ENCODE results near the gene MPIG6B. TPM values are rescaled to one million over a fixed set of nuclear protein-coding genes. Genes with fewer than 3 reads are reported as not detected.

The MPIG6B gene
- total RNA-seq, 2 experiments from 2014 or later = 0.15 to 0.19 TPM

DNA sequence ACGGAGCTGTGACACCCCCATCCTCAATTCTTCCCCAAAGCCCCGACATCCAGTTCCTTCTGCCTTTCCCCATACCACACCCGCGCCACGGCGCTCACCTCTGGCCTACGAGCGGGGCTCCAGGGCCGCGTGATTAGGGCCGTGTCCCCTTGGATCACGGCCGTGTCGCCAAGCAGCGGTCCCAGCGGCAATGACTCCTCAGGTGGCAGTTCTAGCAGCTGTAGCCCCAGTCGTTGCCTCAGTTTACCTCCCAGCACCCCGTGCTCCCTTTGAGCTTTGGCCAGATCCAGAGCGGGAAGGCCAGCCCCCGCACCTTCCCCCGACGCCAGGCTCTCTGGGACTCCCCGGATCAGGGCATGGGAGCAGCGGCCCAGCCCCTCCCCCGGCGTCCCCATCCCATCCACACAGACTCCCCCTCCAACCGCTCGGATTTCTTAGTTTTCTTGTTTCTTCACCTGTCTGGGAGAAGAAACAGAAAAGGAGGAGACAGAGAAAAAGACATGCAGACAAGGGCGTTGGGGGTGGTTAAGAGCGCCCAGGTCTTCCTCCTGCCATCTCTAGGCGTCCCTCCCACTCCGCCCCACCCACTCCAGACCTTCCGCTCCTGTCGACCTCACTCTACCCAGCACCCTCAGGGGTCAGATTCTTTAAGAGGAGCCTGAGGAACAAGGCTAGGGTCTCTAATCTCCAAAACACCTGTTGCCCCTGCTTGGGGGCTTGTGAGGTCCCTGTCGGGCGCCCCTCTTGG lies 5.8 kb downstream of the MPIG6B start, which contains the start of gene DDAH2:
Gene DDAH2, minus strand, starts transcription at position 533 of the 748 bp plus-strand sequence. Its CDS starts 138 bp downstream, at position 395.
- ChIA-PET POLR2A (interaction anchor here (1.0 kb wide), 1 partner anchor 11 kb away, joined by 3 read pairs; no protein-coding TSS in a partner anchor), CTCF (interaction anchor here (0.6 to 4.2 kb wide), 18 partner anchors 9 to 134 kb away, joined by 3 to 16 read pairs (median 4); partner anchors contain the start of genes LY6G5C, MSH5, NEU1 and VARS1)
- Mint-ChIP-seq H3K27ac (peak within 1 kb of the TSS; percentile 76), H3K36me3 (ENCODE audit: low read depth) (peaks cover 47% of the 10 kb centered on the region), H3K4me3 (peak within 1 kb of the TSS; percentile 85), H3K27me3 (no peaks in the 10 kb centered on the region), H3K4me1 (peaks cover 78% of the 10 kb centered on the region), H3K9me3 (no peaks in the 10 kb centered on the region)
- no peak for DNase-seq

DNA sequence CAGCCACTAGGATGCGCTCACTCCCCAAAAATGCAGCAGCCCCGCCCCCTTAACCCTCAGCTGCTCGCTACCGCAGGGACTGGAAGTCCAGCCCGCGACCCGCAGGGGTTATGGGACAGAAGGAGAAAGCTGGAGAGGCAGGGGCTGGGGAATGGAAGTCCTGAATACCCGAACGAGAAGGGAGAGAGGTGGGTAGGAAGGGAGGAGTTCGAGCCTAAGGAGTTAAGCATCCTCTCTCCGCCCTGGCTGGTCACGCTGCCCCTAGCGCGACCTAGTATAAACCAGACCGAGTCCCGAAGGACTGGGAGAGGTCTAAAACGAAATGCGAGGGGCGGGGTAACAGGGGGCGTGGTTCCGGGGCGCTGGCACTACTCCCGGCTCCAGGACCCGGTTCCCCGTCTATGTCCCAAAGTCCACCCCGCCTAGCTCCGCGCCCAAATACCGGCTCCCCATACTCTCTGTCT lies 6.4 kb downstream of the MPIG6B start:
- peak overlapping the region; percentile 76 for H3K27ac Mint-ChIP-seq
- peak; percentile 80 for DNase-seq

DNA sequence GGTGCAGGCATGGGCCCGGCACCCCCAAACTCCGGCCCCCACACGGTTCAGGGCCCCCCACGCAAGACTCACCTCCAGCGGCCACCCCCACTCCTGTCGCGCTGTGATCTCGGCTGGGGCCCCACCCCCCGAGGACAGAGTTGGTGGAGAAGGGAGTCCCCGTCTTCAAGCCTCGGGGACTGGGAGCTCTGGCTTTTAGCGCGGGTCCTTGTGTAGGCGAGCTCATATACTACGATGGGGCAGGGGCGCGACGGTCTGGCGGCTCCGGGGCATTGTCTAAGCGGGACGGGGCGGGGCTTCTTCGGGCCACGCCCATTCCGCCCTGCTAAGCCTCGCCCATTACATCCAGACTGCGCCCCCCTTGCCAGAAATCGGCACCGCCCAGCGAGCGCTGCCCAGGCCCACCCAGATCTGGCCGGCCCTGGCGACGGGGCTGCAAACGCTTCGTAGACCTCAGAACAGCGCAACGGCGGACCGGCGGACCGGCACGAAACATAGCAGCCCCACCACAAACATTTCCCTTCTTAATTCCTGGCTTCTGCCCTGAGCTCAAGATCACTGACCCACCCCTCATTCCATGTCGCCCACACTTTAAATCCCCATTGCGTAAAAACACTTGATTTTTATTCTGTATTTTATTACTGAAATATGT lies 6.9 kb downstream of the MPIG6B start:
- CTCF ChIA-PET = interaction anchor here (0.5 to 4.2 kb wide), 21 partner anchors 9 to 132 kb away, joined by 3 to 16 read pairs (median 4); partner anchors contain the start of genes HSPA1A, HSPA1L, LY6G5C and MSH5
- Mint-ChIP-seq H3K27me3 (no peaks in the 10 kb centered on the region), H3K36me3 (ENCODE audit: low read depth) (peaks cover 59% of the 10 kb centered on the region), H3K4me1 (peaks cover 79% of the 10 kb centered on the region), H3K4me3 (peak overlapping the region; percentile 85), H3K27ac (peak overlapping the region; percentile 80), H3K9me3 (no peaks in the 10 kb centered on the region)
- POLR2A ChIA-PET = interaction anchor here (1.0 kb wide), 1 partner anchor 10 kb away, joined by 3 read pairs; no protein-coding TSS in a partner anchor
- DNase-seq = peak; percentile 57

More for the DNA sequence above, 6.4 kb downstream of the MPIG6B start:
- peak overlapping the region; percentile 85 for H3K4me3 Mint-ChIP-seq
- ChIA-PET POLR2A (interaction anchor here (1.0 kb wide), 1 partner anchor 11 kb away, joined by 3 read pairs; no protein-coding TSS in a partner anchor), CTCF (interaction anchor here (0.5 to 4.2 kb wide), 20 partner anchors 9 to 133 kb away, joined by 3 to 16 read pairs (median 4); partner anchors contain the start of genes LY6G5C, MSH5, NEU1 and VARS1)
- no peaks in the 10 kb centered on the region for H3K9me3 Mint-ChIP-seq
- H3K27me3 Mint-ChIP-seq = no peaks in the 10 kb centered on the region
- peaks cover 54% of the 10 kb centered on the region for H3K36me3 Mint-ChIP-seq (ENCODE audit: low read depth)
- peaks cover 80% of the 10 kb centered on the region for H3K4me1 Mint-ChIP-seq

DNA sequence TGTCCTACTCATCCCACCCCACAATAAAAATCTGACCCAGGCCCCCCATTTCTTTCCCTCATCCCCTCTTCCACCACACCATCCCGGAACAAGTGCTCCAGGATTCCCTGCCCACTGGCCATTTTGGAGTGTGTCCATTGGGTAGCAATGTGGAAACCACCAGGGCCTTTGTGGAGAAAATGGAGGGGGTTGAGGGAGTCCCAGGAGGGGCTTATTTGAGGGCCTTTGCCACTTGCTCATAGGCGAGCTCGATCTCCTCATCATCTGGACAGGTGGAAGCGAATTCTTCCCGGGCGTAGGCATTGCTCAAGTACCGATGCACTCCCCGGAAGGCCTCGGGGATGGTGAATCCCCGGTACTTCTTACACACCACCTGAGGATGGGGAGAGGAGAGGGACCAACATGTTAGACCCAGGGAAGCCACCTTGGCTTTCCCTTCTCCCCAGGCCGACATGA lies 7.5 kb downstream of the MPIG6B start:
- Mint-ChIP-seq H3K9me3 (no peaks in the 10 kb centered on the region), H3K36me3 (ENCODE audit: low read depth) (peaks cover 63% of the 10 kb centered on the region), H3K27ac (peak overlapping the region; percentile 80), H3K4me3 (peak overlapping the region; percentile 85), H3K4me1 (peaks cover 77% of the 10 kb centered on the region), H3K27me3 (no peaks in the 10 kb centered on the region)
- no peak for DNase-seq
- ChIA-PET POLR2A (no interaction called here), CTCF (interaction anchor here (0.7 to 4.2 kb wide), 11 partner anchors 8 to 108 kb away, joined by 3 to 16 read pairs (median 4); partner anchors contain the start of genes HSPA1A, HSPA1L and MSH5)

DNA sequence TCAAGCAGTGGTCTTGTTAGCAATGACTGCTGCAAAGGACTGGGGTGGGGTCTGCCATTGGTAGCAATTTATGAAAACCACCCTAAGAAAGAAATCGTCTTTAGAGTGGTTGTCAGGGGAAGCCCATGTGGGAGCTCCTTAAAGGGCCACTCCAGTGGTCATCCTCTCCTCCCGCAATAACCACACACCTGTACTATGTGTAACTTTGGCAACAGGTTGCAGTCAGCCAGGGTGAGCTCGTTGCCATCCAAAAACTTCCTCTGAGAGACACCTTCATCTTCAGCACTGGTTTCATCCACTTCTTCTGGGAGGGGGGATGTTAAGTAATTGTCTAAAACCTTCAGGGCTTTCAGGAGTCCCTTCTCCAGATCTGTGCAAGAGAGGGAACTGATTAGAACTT lies 8.9 kb downstream of the MPIG6B start:
- Mint-ChIP-seq H3K27ac (no peak overlapping the region), H3K27me3 (no peaks in the 10 kb centered on the region), H3K9me3 (no peaks in the 10 kb centered on the region), H3K4me1 (peaks cover 68% of the 10 kb centered on the region), H3K4me3 (no peak overlapping the region), H3K36me3 (ENCODE audit: low read depth) (peaks cover 56% of the 10 kb centered on the region)
- ChIA-PET POLR2A (no interaction called here), CTCF (interaction anchor here (0.8 to 4.2 kb wide), 5 partner anchors 38 to 101 kb away, joined by 3 to 16 read pairs (median 4); partner anchors contain the start of gene VWA7)
- no peak for DNase-seq

DNA sequence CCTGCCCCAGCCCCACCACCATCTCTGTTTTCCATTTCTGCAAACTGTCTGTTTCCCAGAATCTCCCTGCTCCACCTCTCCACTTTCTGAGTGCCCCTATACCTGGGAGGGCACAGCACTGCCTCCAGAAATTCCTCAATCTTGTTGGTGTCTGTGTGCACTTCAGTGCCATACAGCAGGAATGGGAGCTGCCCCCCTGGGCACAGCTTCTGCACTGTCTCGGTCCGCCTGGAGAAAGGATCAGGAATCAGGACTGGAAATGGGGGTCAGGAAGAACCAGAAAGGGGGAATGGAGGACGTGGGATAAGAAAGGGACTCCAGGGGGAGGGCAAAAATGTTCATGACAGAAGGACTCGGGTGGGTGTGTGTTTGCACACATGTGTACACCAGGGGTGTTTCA lies 10.6 kb downstream of the MPIG6B start:
- DNase-seq = no peak
- Mint-ChIP-seq H3K4me1 (peaks cover 68% of the 10 kb centered on the region), H3K9me3 (no peaks in the 10 kb centered on the region), H3K4me3 (peak overlapping the region; percentile 94), H3K36me3 (ENCODE audit: low read depth) (peaks cover 49% of the 10 kb centered on the region), H3K27ac (peak overlapping the region; percentile 76), H3K27me3 (no peaks in the 10 kb centered on the region)
- POLR2A ChIA-PET = no interaction called here
- CTCF ChIA-PET = interaction anchor here (1.4 to 1.5 kb wide), 3 partner anchors 23 to 62 kb away, joined by 3 to 5 read pairs (median 4); partner anchors contain the start of gene VARS1

DNA sequence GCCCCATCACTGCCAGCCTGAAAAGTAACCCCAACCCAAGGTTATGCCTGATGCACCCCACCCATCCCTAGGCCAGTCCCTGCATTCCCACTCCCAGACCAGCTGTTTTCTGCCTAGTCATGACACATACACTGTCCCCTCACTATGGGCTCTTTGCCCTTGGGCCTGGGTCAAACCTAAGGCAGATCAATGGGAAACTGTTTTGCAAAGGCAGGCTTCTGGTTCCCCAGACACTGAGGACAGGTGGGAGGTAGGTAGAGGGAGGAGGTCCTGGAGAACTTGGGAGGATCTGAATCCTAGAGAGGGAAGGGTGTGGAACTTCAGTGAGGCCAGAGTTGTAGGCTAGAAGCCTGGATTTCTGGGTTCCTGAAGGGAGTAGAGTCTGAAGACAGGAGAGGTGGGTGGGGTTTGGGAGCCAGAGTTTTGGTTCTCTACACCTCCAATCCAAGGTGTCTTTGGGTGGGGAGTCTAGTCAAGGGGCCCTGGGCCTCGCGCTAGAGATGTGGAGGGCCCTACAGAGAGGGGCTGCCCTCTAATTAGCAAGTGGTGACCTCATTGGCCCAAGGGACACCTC lies 11.2 kb downstream of the MPIG6B start:
- CTCF ChIA-PET = interaction anchor here (0.6 to 1.5 kb wide), 6 partner anchors 8 to 122 kb away, joined by 3 to 5 read pairs (median 4); partner anchors contain the start of gene VARS1
- POLR2A ChIA-PET = no interaction called here
- Mint-ChIP-seq H3K4me3 (peak overlapping the region; percentile 94), H3K27ac (peak overlapping the region; percentile 96), H3K9me3 (no peaks in the 10 kb centered on the region), H3K27me3 (no peaks in the 10 kb centered on the region), H3K36me3 (ENCODE audit: low read depth) (peaks cover 49% of the 10 kb centered on the region), H3K4me1 (peaks cover 68% of the 10 kb centered on the region)
- no peak for DNase-seq

DNA sequence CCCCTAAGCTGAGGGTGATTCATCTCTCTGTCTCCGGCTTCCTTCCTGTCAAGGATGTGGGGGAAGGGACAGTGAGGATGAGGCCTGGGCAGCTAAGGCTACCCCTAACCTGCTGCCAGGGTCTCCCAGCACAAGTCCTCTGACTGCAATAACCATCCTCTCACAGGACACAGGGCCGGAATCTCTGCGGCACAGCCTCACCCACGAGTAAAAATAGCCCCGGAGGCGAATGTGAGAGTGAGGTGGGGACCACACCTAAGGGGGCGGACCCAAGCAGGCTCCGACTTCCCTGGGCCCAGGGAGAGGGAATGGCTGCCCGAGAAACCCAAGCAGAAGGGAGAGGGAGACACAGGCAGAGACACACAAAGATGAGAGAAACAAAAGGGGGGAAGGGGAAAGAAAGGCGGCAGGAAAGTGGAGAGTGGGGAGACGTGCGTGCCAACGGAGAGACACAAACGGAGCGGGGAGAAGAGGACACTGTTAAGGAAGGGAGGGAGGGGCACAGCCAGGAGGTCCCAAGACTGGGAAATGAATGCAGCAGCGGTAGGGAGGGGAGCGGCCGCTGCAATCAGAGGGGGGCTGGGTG lies 11.7 kb downstream of the MPIG6B start:
- DNase-seq = peak; percentile 64
- POLR2A ChIA-PET = interaction anchor here (2.7 kb wide), 1 partner anchor 92 kb away, joined by 9 read pairs; the partner anchor contains the start of gene HSPA1B
- Mint-ChIP-seq H3K27ac (peak overlapping the region; percentile 96), H3K4me3 (peak overlapping the region; percentile 94), H3K4me1 (peaks cover 69% of the 10 kb centered on the region), H3K9me3 (no peaks in the 10 kb centered on the region), H3K36me3 (ENCODE audit: low read depth) (peaks cover 49% of the 10 kb centered on the region), H3K27me3 (no peaks in the 10 kb centered on the region)
- CTCF ChIA-PET = interaction anchor here (0.6 to 2.2 kb wide), 7 partner anchors 9 to 158 kb away, joined by 3 to 17 read pairs (median 4); no protein-coding TSS in a partner anchor

DNA sequence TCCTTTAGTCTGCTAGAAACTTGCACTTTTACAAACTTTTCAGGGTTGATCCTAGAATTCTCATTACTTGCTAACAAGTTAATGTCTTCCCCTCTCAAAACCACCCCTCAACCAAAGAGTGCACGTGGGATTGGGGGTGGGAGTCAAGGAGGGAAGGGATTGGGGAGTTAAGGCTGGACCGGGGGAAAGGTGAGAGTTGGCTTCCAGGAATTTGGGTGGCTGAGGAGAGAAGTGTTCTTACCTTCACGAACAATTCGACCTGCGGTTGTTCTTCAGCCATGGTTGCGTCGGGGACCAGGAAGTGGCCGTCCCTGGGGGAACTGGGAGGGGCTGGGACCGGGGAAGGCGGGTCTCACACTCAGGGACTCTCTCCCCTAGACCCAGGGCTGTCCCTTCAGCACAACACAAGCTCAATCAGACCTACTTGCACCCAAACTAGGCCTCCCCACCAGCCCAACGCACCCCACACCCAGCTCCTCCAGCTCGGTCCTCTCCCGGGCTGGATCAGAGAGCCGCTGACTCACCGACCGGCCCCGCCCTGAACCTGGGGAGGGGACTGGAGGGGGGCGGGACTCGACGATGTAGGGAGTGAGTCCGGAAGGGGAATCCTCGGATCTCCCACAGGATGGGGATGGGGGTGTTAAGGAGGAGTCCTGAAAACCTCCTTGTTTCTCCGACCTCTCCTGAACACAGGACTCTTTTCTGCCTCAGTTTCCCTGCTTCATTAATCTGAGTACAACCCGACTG lies 13.0 kb downstream of the MPIG6B start, which contains the start of gene CLIC1:
Gene CLIC1, minus strand, starts transcription at position 510 of the 747 bp plus-strand sequence. Its CDS starts 230 bp downstream, at position 280.
- ChIA-PET POLR2A (interaction anchor here (0.6 to 2.7 kb wide), 4 partner anchors 11 to 91 kb away, joined by 3 to 9 read pairs (median 4); partner anchors contain the start of genes HSPA1B, LSM2 and VARS1), CTCF (interaction anchor here (0.7 to 2.3 kb wide), 5 partner anchors 9 to 128 kb away, joined by 3 to 17 read pairs (median 6); partner anchors contain the start of gene VWA7)
- DNase-seq = peak; percentile 85
- peak within 1 kb of the TSS; percentile 94 for H3K4me3 Mint-ChIP-seq
- no peaks in the 10 kb centered on the region for H3K9me3 Mint-ChIP-seq
- H3K4me1 Mint-ChIP-seq = peaks cover 65% of the 10 kb centered on the region
- H3K27ac Mint-ChIP-seq = peak within 1 kb of the TSS; percentile 96
- H3K27me3 Mint-ChIP-seq = no peaks in the 10 kb centered on the region
- peaks cover 42% of the 10 kb centered on the region for H3K36me3 Mint-ChIP-seq (ENCODE audit: low read depth)

DNA sequence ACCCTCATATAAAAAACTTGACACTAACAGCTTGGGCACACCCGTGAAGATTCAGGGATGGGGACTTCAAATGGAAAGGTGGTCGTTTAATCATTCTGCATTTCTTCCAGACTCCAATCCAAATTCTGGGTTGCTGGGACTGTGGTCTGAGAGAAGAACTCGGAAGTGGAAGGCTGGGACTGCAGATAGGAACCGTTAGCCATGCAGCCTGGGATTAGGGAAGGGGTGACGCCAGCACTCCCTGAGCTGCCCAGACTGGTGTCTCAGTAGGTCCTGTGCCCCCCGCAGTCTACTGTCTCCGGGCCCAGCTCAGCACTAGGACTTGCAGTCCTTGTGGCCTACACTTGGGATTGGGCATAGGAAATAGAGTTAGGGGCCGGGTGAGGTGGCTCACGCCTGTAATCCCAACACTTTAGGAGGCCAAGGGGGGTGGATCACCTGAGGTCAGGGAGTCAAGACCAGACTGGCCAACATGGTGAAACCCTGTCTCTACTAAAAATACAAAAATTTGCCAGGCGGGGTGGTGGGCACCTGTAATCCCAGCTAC lies 13.7 kb downstream of the MPIG6B start:
- H3K9me3 Mint-ChIP-seq = no peaks in the 10 kb centered on the region
- CTCF ChIA-PET = interaction anchor here (0.6 to 4.1 kb wide), 7 partner anchors 10 to 1237 kb away, joined by 3 to 21 read pairs (median 7); partner anchors contain the start of gene VWA7

More for the DNA sequence above, 13.7 kb downstream of the MPIG6B start:
- peak overlapping the region; percentile 96 for H3K27ac Mint-ChIP-seq
- no peaks in the 10 kb centered on the region for H3K27me3 Mint-ChIP-seq
- peak overlapping the region; percentile 94 for H3K4me3 Mint-ChIP-seq
- H3K36me3 Mint-ChIP-seq (ENCODE audit: low read depth) = peaks cover 42% of the 10 kb centered on the region
- POLR2A ChIA-PET = interaction anchor here (0.6 to 2.7 kb wide), 4 partner anchors 11 to 90 kb away, joined by 3 to 9 read pairs (median 6); partner anchors contain the start of genes ABHD16A, HSPA1B and LSM2
- DNase-seq = no peak
- peaks cover 68% of the 10 kb centered on the region for H3K4me1 Mint-ChIP-seq
